Gastrocnemius medialis (tissue), 4 donors: ENCODE data around the gene SLC17A5. TPM values are rescaled to one million over a fixed set of nuclear protein-coding genes. Genes with fewer than 3 reads are reported as not detected.

Source experiments
- ATAC-seq, 2 donors: fragments of 150-250 bp; one replicate each; pipeline ENCODE4 v1.9.1; 2016
- DNase-seq, 2 donors: peaks; one replicate each; pipeline ENCODE4 v3.0.0-alpha.2; 2019
- H3K27ac ChIP-seq, 4 donors: fragments of 200-600 bp; sonication (generic); 1 replicate in 1 of 4; 2 replicates in 3 of 4; pipeline ENCODE4 v1.5.1; 2016 to 2018; ENCODE audit warnings: mild to moderate bottlenecking in 2 of 4, moderate library complexity in 1 of 4
- H3K27me3 ChIP-seq, 3 donors: fragments of 200-600 bp; sonication (generic) in 2 of 3; 1 replicate in 1 of 3; 2 replicates in 2 of 3; pipeline versions ENCODE4 v1.5.1 to v1.6.0; 2016 to 2019; ENCODE audit warnings: mild to moderate bottlenecking in 1 of 3, moderate library complexity in 1 of 3
- H3K36me3 ChIP-seq, 2 donors: fragments of 200-600 bp; sonication (generic) in 1 of 2; one replicate each; pipeline ENCODE4 v1.5.1; 2017 to 2018
- H3K4me1 ChIP-seq, 2 donors: fragments of 200-600 bp; sonication (generic) in 1 of 2; one replicate each; pipeline ENCODE4 v1.5.1; 2016 to 2017; ENCODE audit warnings: mild to moderate bottlenecking in 2 of 2
- H3K4me3 ChIP-seq, 4 donors: fragments of 200-600 bp; sonication (generic) in 3 of 4; 1 replicate in 1 of 4; 2 replicates in 3 of 4; pipeline ENCODE4 v1.5.1; 2016 to 2019; ENCODE audit warnings: mild to moderate bottlenecking in 2 of 4
- H3K9me3 ChIP-seq, 3 donors: fragments of 200-600 bp; sonication (generic) in 2 of 3; 1 replicate in 1 of 3; 2 replicates in 2 of 3; pipeline ENCODE4 v1.5.1; 2016 to 2019
- CTCF ChIP-seq, 5 experiments: fragments of 450-650 bp in 3 of 5; fragments of 200-600 bp in 2 of 5; sonication (generic) in 2 of 5; IDR thresholded peaks in 4 of 5; conservative IDR thresholded peaks in 1 of 5; 1 replicate in 4 of 5; 2 replicates in 1 of 5; pipeline ENCODE4 v1.5.1; 2016 to 2019; ENCODE audit warnings: antibody characterized with exemption in 5 of 5, mild to moderate bottlenecking in 3 of 5, moderate library complexity in 3 of 5
- POLR2A ChIP-seq, 2 donors: fragments of 450-650 bp; IDR thresholded peaks; one replicate each; pipeline ENCODE4 v1.6.1; 2017; ENCODE audit warnings: antibody characterized with exemption in 2 of 2, mild to moderate bottlenecking in 2 of 2, moderate library complexity in 2 of 2
- in situ Hi-C, 4 donors: fragments of 200-750 bp; cut with MboI; loops; one replicate each; pipeline versions ENCODE4 v1.15.0 to v1.8.0; 2017; ENCODE audit warnings: low sequenced_read_pairs in 4 of 4
- intact Hi-C: fragments of 100-400 bp; cut with DNase I; formaldehyde crosslinking; loops from one replicate; pipeline ENCODE4 v1.15.1; 2023; ENCODE audit warnings: low total_unique reads
- total RNA-seq, 4 donors: library from RNA; depleted of rRNA; stranded (reverse); fragments of >200 nt; gene quantifications; one replicate each; pipeline versions ENCODE4 v1.1.0 to v1.2.3, GENCODE V29; 2016

The SLC17A5 gene
- total RNA-seq, 4 donors from 2014 or later = 2.6 to 11.5 (median 5.4) TPM

GRCh38 chr6:73696966-73697655 lies 43.3 kb upstream of the SLC17A5 start:
- H3K27me3 ChIP-seq = no peaks in the 10 kb centered on the region
- H3K4me1 ChIP-seq = peaks cover 0 to 5% of the 10 kb centered on the region in 2 donors
- TF ChIP-seq CTCF (IDR thresholded peaks at IDR 0.05 in 4 of 5, conservative IDR thresholded peaks at IDR 0.05 in 1 of 5) (no peak), POLR2A (IDR thresholded peaks at IDR 0.05) (no peak)
- in situ Hi-C loops (no loop called here), intact Hi-C loops (no loop called here)
- peak overlapping the region; percentile 54 to 68 (median 59) for H3K4me3 ChIP-seq
- H3K36me3 ChIP-seq = no peaks in the 10 kb centered on the region
- H3K27ac ChIP-seq = peak overlapping the region in 1 of 4 donors; percentile 56
- ATAC-seq = no peak
- no peaks in the 10 kb centered on the region for H3K9me3 ChIP-seq
- DNase-seq = no peak

- H3K27ac ChIP-seq = peak within 1 kb of the TSS; percentile 17 to 58 (median 56)
- H3K4me1 ChIP-seq = peaks cover 0 to 5% of the 10 kb centered on the region in 2 donors
- in situ Hi-C loops (no loop called here), intact Hi-C loops (no loop called here)
- H3K9me3 ChIP-seq = no peaks in the 10 kb centered on the region
- ATAC-seq (peak; percentile 62 to 63), DNase-seq (no peak)
- no peaks in the 10 kb centered on the region for H3K27me3 ChIP-seq
- H3K4me3 ChIP-seq = peak within 1 kb of the TSS; percentile 54 to 68 (median 59)
- H3K36me3 ChIP-seq = no peaks in the 10 kb centered on the region
- TF ChIP-seq POLR2A (IDR thresholded peaks at IDR 0.05) (peak; percentile 23 to 28), CTCF (IDR thresholded peaks at IDR 0.05 in 4 of 5, conservative IDR thresholded peaks at IDR 0.05 in 1 of 5) (no peak)
Measured at GRCh38 chr6:73695619-73696421, 42.0 kb upstream of the SLC17A5 start, which contains the start of gene CD109. TSS of gene CD109 (plus strand) at chr6:73696203. CDS start at chr6:73696216, 13 bp downstream.

- TF ChIP-seq POLR2A (IDR thresholded peaks at IDR 0.05) = no peak
- no peak for TF ChIP-seq CTCF (IDR thresholded peaks at IDR 0.05 in 4 of 5, conservative IDR thresholded peaks at IDR 0.05 in 1 of 5)
- Histone ChIP-seq H3K27me3 (no peaks in the 10 kb centered on the region), H3K27ac (peak overlapping the region in 1 of 4 donors; percentile 55), H3K36me3 (no peaks in the 10 kb centered on the region), H3K9me3 (no peaks in the 10 kb centered on the region), H3K4me3 (peak overlapping the region in 2 of 4 donors; percentile 58 to 68), H3K4me1 (peaks cover 0 to 5% of the 10 kb centered on the region in 2 donors)
- ATAC-seq (no peak), DNase-seq (no peak)
- intact Hi-C loops = no loop called here
- in situ Hi-C loops = no loop called here
Measured at GRCh38 chr6:73694711-73695411, 41.1 kb upstream of the SLC17A5 start.

- DNase-seq = no peak
- Histone ChIP-seq H3K36me3 (no peaks in the 10 kb centered on the region), H3K27me3 (no peaks in the 10 kb centered on the region), H3K4me3 (no peak overlapping the region), H3K4me1 (peaks cover 0 to under 1% of the 10 kb centered on the region in 2 donors), H3K9me3 (no peaks in the 10 kb centered on the region), H3K27ac (no peak overlapping the region)
- in situ Hi-C loops (no loop called here), intact Hi-C loops (no loop called here)
- no peak for TF ChIP-seq CTCF (IDR thresholded peaks at IDR 0.05 in 4 of 5, conservative IDR thresholded peaks at IDR 0.05 in 1 of 5)
- no peak for TF ChIP-seq POLR2A (IDR thresholded peaks at IDR 0.05)
- no peak for ATAC-seq
Measured at GRCh38 chr6:73691512-73691911, 37.7 kb upstream of the SLC17A5 start.
